MM.1S (cell line): ENCODE results near the gene FRAS1.

ENCODE experiments used
- CTCF ChIP-seq: fragments of 300-600 bp; sonication (generic); IDR thresholded peaks from 2 replicates; pipeline ENCODE4 v1.5.1; 2016; ENCODE audit warnings: antibody characterized with exemption, low read length, mixed read lengths
- EZH2 ChIP-seq: fragments of 300-600 bp; sonication (generic); optimal IDR thresholded peaks from 2 replicates; pipeline ENCODE3; 2017; ENCODE audit warnings: low read depth, mild to moderate bottlenecking, antibody characterized with exemption, low read length, mixed read lengths
- EZH2phosphoT487 ChIP-seq: fragments of 300-600 bp; sonication (generic); IDR thresholded peaks from 2 replicates; pipeline ENCODE4 v1.6.1; 2018; ENCODE audit warnings: antibody characterized with exemption, low read length

- no peak for TF ChIP-seq CTCF
- no peak for TF ChIP-seq EZH2phosphoT487
- TF ChIP-seq EZH2 = no peak
Measured at GRCh38 chr4:78288327-78288726, 231.2 kb downstream of the FRAS1 start.
